GM10847 (cell line): ENCODE results near the gene RFX2.

Experiments used
- POLR2A ChIP-seq: IDR thresholded peaks from 2 replicates; pipeline ENCODE4 v1.6.1; 2011; ENCODE audit not compliant: insufficient read length; ENCODE audit errors: extremely low read depth

RFX2 gene

GRCh38 chr19:5961969-5962945 lies 148.0 kb downstream of the RFX2 start:
- no peak for TF ChIP-seq POLR2A

- no peak for TF ChIP-seq POLR2A
Measured at GRCh38 chr19:5960005-5961001, 150.0 kb downstream of the RFX2 start.

- TF ChIP-seq POLR2A: no peak
Measured at GRCh38 chr19:5959260-5960004, 150.9 kb downstream of the RFX2 start.

- TF ChIP-seq POLR2A: no peak
Measured at GRCh38 chr19:5958851-5959122, 151.5 kb downstream of the RFX2 start.

GRCh38 chr19:5958074-5958850 lies 152.0 kb downstream of the RFX2 start:
- TF ChIP-seq POLR2A: no peak

- no peak for TF ChIP-seq POLR2A
Measured at GRCh38 chr19:5957170-5957569, 153.1 kb downstream of the RFX2 start.

GRCh38 chr19:5956728-5957127 lies 153.6 kb downstream of the RFX2 start:
- TF ChIP-seq POLR2A: no peak

GRCh38 chr19:5956323-5956722 lies 154.0 kb downstream of the RFX2 start:
- TF ChIP-seq POLR2A: no peak

GRCh38 chr19:5955636-5955935 lies 154.7 kb downstream of the RFX2 start:
- TF ChIP-seq POLR2A: no peak

GRCh38 chr19:5954293-5954692 lies 156.0 kb downstream of the RFX2 start:
- TF ChIP-seq POLR2A: no peak

- TF ChIP-seq POLR2A: no peak
Measured at GRCh38 chr19:5953680-5954213, 156.6 kb downstream of the RFX2 start.

GRCh38 chr19:5953030-5953589 lies 157.2 kb downstream of the RFX2 start:
- no peak for TF ChIP-seq POLR2A

- TF ChIP-seq POLR2A: no peak
Measured at GRCh38 chr19:5952193-5953029, 157.9 kb downstream of the RFX2 start.
